Lower lobe of right lung (tissue), 2 donors: Measurements from ENCODE around the gene KCNIP2. TPM values are rescaled to one million over a fixed set of nuclear protein-coding genes. Genes with fewer than 3 reads are reported as not detected.

Source experiments
- ATAC-seq, 2 donors: fragments of 200-7000 bp; cut with Tn5 transposase; one replicate each; pipeline ENCODE4 v1.9.1; 2020 to 2022; ENCODE audit warnings: mild to moderate bottlenecking in 2 of 2, moderate library complexity in 2 of 2
- DNase-seq: peaks from one replicate; pipeline ENCODE4 v3.0.0-alpha.2; 2020
- H3K27ac ChIP-seq: fragments of 200-600 bp; one replicate; pipeline ENCODE4 v1.8.0; 2022
- H3K27me3 ChIP-seq: fragments of 200-600 bp; one replicate; pipeline ENCODE4 v1.8.0; 2022; ENCODE audit warnings: low read depth
- H3K36me3 ChIP-seq: fragments of 200-600 bp; one replicate; pipeline ENCODE4 v1.8.0; 2022; ENCODE audit warnings: mild to moderate bottlenecking
- H3K4me1 ChIP-seq: fragments of 200-600 bp; one replicate; pipeline ENCODE4 v1.8.0; 2022
- H3K4me3 ChIP-seq: fragments of 200-600 bp; one replicate; pipeline ENCODE4 v1.8.0; 2022; ENCODE audit warnings: mild to moderate bottlenecking
- H3K9me3 ChIP-seq: fragments of 200-600 bp; one replicate; pipeline ENCODE4 v1.8.0; 2022
- intact Hi-C: fragments of 100-400 bp; cut with DNase I; formaldehyde crosslinking; loops from one replicate; pipeline ENCODE4 v1.11.0; 2022
- total RNA-seq: library from RNA; stranded (reverse); fragmentation: NEBNext Ultra II Directional; extraction: Animal tissue kit (Norgen Biotek cat#: 25700); gene quantifications from one replicate; pipeline ENCODE4 v1.2.1, GENCODE V29; 2021
- TF ChIP-seq, protein P1 (sequence below): fragments of 200-600 bp; IDR thresholded peaks from one replicate; pipeline ENCODE4 v1.8.0; 2022; ENCODE audit warnings: antibody characterized with exemption, mild to moderate bottlenecking
- donor health status: DM: no; HTN: yes; CAD: no; lungs with severe emphysema.

KCNIP2 gene
- total RNA-seq, 1 donor from 2014 or later: 3.7 TPM

- H3K27ac ChIP-seq: no peak overlapping the region
- no peaks in the 10 kb centered on the region for H3K9me3 ChIP-seq
- no peak overlapping the region for H3K4me3 ChIP-seq
- intact Hi-C loops: no loop called here
- H3K27me3 ChIP-seq: no peaks in the 10 kb centered on the region
- DNase-seq (no peak), ATAC-seq (no peak)
- TF ChIP-seq, protein P1, sequence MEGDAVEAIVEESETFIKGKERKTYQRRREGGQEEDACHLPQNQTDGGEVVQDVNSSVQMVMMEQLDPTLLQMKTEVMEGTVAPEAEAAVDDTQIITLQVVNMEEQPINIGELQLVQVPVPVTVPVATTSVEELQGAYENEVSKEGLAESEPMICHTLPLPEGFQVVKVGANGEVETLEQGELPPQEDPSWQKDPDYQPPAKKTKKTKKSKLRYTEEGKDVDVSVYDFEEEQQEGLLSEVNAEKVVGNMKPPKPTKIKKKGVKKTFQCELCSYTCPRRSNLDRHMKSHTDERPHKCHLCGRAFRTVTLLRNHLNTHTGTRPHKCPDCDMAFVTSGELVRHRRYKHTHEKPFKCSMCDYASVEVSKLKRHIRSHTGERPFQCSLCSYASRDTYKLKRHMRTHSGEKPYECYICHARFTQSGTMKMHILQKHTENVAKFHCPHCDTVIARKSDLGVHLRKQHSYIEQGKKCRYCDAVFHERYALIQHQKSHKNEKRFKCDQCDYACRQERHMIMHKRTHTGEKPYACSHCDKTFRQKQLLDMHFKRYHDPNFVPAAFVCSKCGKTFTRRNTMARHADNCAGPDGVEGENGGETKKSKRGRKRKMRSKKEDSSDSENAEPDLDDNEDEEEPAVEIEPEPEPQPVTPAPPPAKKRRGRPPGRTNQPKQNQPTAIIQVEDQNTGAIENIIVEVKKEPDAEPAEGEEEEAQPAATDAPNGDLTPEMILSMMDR: no peak
- no peaks in the 10 kb centered on the region for H3K4me1 ChIP-seq
- peaks cover 26% of the 10 kb centered on the region for H3K36me3 ChIP-seq
Observed at GRCh38 chr10:101887775-101888174, 44.2 kb upstream of the KCNIP2 start.

DNA sequence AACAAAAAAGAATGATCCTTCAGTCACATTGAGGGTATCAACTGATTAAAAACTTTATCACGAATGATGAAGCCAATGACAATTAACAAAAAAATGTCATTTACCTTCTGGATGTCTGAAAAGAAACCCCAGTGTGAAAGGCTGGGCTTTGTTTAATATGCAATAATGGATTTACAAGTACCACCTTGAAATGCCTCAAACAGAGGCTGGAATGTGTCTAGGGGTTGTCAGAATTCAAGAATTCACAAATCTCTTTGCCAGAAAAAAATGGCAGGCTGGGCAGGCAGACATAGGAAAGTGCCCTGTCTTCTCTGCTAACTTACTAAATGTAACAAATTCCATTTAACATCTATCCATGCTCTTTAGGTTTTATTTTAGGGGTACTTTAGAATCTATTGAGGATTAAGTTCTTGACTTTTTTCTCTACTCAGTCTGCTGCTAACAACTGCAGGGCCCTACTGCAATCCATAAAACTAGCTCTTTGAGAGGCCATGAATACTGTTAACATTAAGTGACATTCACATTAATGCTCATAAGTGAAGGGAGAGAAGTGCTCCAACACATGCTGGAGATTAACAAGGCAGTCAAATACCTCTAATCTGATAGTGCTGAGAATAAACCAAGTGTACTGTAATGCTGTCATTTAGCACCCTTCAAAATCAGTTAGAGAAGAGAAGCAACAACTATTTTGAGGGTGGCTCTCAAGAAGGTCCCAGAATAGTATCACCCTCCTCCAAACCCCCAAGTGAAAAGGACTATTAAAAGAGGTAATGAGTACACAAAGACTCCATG, 43.1 kb upstream of the KCNIP2 start:
- no peak overlapping the region for H3K27ac ChIP-seq
- DNase-seq (no peak), ATAC-seq (peak in 1 of 2 donors; percentile 59)
- H3K4me3 ChIP-seq: no peak overlapping the region
- peaks cover 26% of the 10 kb centered on the region for H3K36me3 ChIP-seq
- no peaks in the 10 kb centered on the region for H3K4me1 ChIP-seq
- intact Hi-C loops: no loop called here
- H3K27me3 ChIP-seq: no peaks in the 10 kb centered on the region
- H3K9me3 ChIP-seq: no peaks in the 10 kb centered on the region
- TF ChIP-seq, protein P1: no peak

DNA sequence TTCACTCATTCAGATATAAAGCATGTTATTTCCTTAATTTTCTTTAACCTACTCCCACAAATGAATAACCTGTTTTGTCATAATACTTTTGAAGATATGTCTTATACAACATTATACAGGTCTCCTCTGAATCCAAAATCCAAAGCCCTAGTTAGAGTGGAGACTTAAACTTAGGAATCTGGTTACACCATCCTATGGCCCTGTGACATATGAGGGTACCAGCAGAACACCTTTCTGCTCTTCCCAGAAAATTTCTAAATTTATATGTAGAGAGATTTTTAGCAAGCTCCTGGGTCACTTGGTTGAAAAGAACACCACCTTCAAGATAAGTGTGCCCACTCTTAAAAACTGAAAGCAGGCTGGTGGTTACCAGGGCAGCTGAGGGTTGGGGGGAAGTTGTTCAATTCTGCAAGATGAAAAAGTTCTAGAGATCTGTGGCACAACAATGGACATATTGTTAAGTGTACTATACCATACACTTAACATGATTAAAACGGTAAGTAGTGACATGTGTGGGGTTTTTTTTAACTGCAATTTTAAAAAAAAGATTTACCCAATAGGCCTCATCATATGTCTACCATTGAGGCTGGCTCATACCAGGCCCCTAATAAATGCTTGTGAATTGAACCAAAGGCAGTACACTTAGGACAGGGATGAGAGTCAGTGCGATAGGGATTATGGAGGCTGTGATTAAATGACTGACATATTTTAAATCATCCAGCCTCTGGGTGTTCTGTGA, 37.6 kb upstream of the KCNIP2 start:
- TF ChIP-seq, protein P1: no peak
- no peak for DNase-seq
- H3K27ac ChIP-seq: no peak overlapping the region
- no peaks in the 10 kb centered on the region for H3K27me3 ChIP-seq
- intact Hi-C loops: no loop called here
- no peak overlapping the region for H3K4me3 ChIP-seq
- no peak for ATAC-seq
- no peaks in the 10 kb centered on the region for H3K9me3 ChIP-seq
- peaks cover 18% of the 10 kb centered on the region for H3K36me3 ChIP-seq
- no peaks in the 10 kb centered on the region for H3K4me1 ChIP-seq

DNA sequence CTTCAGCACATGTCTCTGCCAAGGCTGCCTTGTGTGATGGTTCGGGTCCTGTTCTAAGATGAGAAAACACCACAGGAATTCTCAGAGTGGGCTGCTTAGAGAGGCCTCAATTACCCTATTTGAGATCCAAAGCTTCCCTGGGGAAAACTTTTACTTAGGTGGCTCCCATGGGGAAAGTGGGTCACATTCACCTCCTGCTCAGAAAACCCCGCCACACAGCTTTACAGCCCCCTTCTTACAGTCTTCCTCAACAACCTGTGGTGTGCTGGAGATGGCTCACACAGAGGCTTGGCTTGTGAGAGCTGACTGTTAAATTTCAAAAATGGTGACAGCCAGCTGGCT, 36.6 kb upstream of the KCNIP2 start:
- intact Hi-C loops: no loop called here
- H3K4me1 ChIP-seq: no peaks in the 10 kb centered on the region
- no peaks in the 10 kb centered on the region for H3K9me3 ChIP-seq
- DNase-seq (no peak), ATAC-seq (no peak)
- no peak overlapping the region for H3K4me3 ChIP-seq
- TF ChIP-seq, protein P1: no peak
- no peak overlapping the region for H3K27ac ChIP-seq
- peaks cover 13% of the 10 kb centered on the region for H3K36me3 ChIP-seq
- no peaks in the 10 kb centered on the region for H3K27me3 ChIP-seq

DNA sequence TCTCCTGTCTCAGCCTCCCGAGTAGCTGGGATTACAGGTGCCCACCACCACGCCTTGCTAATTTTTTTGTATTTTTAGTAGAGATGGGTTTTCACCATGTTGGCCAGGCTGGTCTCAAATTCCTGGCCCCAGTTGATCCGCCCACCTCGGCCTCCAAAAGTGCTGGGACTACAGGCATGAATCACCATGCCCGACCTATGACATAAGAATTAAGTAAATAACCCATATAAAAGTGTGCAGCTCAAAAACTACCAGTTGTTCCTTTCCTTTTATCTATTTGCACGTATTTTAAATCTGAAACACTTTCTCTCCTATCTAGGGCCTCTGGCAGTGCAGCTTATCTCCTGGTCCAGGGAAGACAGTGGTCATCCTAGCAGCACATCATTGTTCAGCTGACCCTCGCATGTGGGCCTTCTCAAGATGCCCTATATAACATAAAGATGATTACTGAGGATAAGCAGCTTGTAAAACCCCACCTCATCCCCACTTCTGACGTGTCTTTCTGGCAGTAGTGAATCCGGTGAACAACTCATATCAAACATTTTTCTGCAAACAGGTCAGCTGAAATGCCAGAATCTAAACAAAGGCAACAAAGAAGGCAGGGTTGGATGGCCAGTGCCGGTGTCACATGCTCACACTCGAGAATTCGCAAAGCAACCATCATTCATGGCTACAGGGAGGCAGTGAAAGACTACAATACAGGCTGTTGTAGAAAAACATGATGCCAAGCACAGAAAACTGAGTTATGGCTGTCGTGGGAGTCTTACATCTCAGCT, 36.0 kb upstream of the KCNIP2 start:
- H3K4me1 ChIP-seq: no peaks in the 10 kb centered on the region
- TF ChIP-seq, protein P1: no peak
- no peak for DNase-seq
- no peak overlapping the region for H3K27ac ChIP-seq
- no peak for ATAC-seq
- H3K27me3 ChIP-seq: no peaks in the 10 kb centered on the region
- H3K9me3 ChIP-seq: no peaks in the 10 kb centered on the region
- intact Hi-C loops: no loop called here
- H3K4me3 ChIP-seq: no peak overlapping the region
- peaks cover 13% of the 10 kb centered on the region for H3K36me3 ChIP-seq
